ENCODE data around the gene JAKMIP3. TPM values are rescaled to one million over a fixed set of nuclear protein-coding genes. Genes with fewer than 3 reads are reported as not detected.

Gene JAKMIP3
- total RNA-seq, 3 donors from 2014 or later = 0.20 to 1.4 (median 0.24) TPM

- ATAC-seq = no peak
Measured at GRCh38 chr10:132062116-132062515, 3.6 kb upstream of the JAKMIP3 start.

DNA sequence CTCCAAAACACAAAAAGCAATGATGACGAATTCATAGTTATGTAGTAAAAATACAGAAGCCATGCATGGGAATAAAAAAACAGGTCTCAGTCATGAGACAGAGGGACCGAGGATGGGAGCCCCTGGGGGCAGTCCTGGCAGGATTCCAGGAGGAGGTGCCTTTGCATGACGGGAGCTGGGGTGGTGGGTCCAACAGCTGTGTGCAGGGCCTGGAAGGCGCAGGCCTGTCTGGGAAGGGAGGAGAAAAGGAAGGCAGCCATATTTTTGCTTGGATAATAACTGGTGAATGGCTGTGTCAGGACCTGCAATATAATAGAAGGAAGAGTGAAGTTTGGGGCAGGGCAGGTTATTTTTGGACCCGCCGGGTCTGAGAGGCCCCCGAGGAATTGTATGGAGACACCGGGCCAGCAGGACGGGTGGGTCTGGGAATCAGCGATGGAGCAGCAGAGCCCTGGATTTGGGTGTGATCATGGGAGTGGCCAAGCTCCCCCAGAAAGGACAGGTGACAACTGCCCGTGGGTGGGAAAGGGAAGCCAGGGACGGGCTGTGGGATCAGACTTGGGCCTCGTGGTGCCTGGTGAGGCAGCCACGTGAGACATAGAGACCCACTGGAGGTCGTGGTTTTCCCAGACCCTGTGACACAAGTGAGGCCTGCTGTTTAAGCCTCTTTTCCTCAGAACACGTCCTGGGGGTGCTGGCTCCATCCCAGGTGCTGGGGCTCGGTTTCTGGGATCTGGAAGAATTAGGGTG is 2.9 kb upstream of the JAKMIP3 start:
- ATAC-seq = no peak
- Histone ChIP-seq H3K4me3 (no peak overlapping the region), H3K9me3 (no peaks in the 10 kb centered on the region), H3K4me1 (ENCODE audit: low read depth) (peaks cover 3% of the 10 kb centered on the region), H3K36me3 (ENCODE audit: low read depth) (no peaks in the 10 kb centered on the region)
- DNase-seq = peak in 1 of 3 donors; percentile 12
- intact Hi-C loops (cut with DNase I, micrococcal nuclease) = no loop called here
- TF ChIP-seq CTCF (IDR thresholded peaks at IDR 0.05) = no peak

More at GRCh38 chr10:132062116-132062515, 3.6 kb upstream of the JAKMIP3 start:
- Histone ChIP-seq H3K4me1 (ENCODE audit: low read depth) (peaks cover 3% of the 10 kb centered on the region), H3K4me3 (no peak overlapping the region), H3K36me3 (ENCODE audit: low read depth) (no peaks in the 10 kb centered on the region), H3K9me3 (no peaks in the 10 kb centered on the region)
- intact Hi-C loops (cut with DNase I, micrococcal nuclease) = no loop called here
- TF ChIP-seq CTCF (IDR thresholded peaks at IDR 0.05) = no peak
- DNase-seq = peak in 1 of 3 donors; percentile 16

DNA sequence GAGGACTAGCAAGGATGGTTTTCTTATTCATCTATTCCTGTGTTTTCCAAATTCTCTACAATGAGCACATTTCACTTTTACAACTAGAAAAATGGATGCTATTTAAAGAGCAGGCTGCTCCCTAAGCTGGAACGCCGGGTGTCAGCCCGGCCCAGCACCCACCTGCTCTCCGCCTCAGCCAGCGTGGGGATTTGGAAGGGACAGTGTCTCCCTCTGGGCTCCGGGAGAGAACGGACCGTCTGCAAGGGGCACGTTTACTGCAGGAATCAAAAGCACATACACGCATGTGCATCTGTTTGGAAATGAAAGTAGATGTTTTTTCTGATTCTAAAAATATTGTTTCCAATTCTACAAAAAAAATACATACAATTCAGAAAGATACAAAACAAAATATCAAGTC is 2.3 kb upstream of the JAKMIP3 start:
- no peak overlapping the region for H3K4me3 ChIP-seq
- TF ChIP-seq CTCF (IDR thresholded peaks at IDR 0.05) = no peak
- DNase-seq = peak in 1 of 3 donors; percentile 16
- H3K4me1 ChIP-seq (ENCODE audit: low read depth) = peaks cover 3% of the 10 kb centered on the region
- no peaks in the 10 kb centered on the region for H3K36me3 ChIP-seq (ENCODE audit: low read depth)
- ATAC-seq = no peak
- H3K9me3 ChIP-seq = no peaks in the 10 kb centered on the region
- intact Hi-C loops (cut with DNase I, micrococcal nuclease) = no loop called here

DNA sequence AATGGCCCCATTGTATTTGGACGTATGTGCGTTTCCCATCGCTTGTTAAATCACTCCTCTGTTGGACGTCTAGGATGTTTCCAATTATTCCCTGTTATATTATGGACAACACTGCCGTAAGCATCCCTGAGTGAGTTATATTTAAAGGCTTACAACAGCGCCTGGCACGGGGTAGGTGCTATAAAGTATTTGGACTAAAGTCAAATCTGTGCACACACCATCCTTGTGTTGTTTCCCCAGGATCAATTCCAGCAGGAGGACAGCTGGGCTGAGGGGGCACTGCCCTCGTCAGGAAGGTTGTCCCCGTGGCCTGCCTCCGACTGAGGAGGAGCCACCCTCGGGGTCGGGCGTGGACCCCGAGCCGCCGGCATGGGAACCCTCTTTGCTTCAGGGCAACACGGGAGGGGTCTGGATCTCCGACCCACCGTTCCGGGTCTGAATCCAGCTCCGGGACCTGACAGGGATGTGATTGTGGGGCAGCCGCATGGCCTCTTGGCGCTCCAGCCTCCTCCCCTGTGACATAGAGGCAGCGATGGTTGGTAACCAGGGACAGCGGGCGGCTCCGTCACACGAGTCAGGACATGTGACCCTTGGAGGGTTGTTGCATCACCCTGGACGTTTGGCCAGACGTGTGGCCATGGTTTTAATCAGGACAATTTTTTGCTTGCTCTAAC is 1.5 kb upstream of the JAKMIP3 start:
- peaks cover 3% of the 10 kb centered on the region for H3K4me1 ChIP-seq (ENCODE audit: low read depth)
- TF ChIP-seq CTCF (IDR thresholded peaks at IDR 0.05) = no peak
- H3K4me3 ChIP-seq = no peak overlapping the region
- no peak for DNase-seq
- no peaks in the 10 kb centered on the region for H3K36me3 ChIP-seq (ENCODE audit: low read depth)
- ATAC-seq = no peak
- intact Hi-C loops (cut with DNase I, micrococcal nuclease) = no loop called here
- H3K9me3 ChIP-seq = no peaks in the 10 kb centered on the region

DNA sequence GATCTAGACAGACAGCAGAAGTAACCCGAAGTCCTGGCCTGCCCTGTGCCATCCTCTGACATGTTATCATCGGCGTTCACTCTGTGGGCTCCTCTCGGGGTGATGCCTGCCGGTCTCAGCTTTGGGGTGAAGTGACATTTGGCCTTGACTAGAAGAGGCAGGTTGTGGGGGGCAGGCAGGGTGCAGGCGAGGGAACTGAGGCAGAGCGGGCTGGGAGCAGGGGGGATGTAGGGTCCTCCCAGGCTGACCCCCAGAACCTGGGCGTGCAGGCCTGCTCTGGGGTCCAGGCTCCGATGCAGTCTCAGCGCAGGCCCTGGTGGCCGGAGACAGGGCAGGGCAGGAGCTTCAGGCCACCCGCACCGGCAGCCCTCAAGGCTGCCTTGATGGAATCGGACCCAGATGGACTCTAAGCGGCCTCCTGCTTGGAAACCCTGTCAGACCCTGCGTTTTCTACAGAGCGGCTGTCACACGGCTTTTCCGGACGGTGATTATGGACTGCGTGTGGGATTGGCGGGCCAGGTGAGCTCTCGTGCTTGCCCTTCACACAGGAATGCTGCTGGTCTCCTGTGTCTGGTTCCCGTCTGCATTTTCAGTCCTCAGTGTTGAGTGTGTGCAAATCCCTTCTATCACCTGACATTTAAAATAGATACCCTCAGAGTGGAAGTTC is 842 bp upstream of the JAKMIP3 start:
- TF ChIP-seq CTCF (IDR thresholded peaks at IDR 0.05) = no peak
- intact Hi-C loops (cut with DNase I, micrococcal nuclease) = no loop called here
- H3K4me3 ChIP-seq = no peak overlapping the region

More for the DNA sequence above, 842 bp upstream of the JAKMIP3 start:
- Histone ChIP-seq H3K36me3 (ENCODE audit: low read depth) (no peaks in the 10 kb centered on the region), H3K4me1 (ENCODE audit: low read depth) (peaks cover 3% of the 10 kb centered on the region), H3K9me3 (no peaks in the 10 kb centered on the region)
- DNase-seq (no peak), ATAC-seq (no peak)

Measured in mucosa of descending colon (tissue), 3 donors.